CD14-positive monocyte (primary cell): ENCODE results near the gene ENTPD7. TPM values are rescaled to one million over a fixed set of nuclear protein-coding genes. Genes with fewer than 3 reads are reported as not detected.

Experiments used
- DNase-seq, 3 donors: peaks; one replicate each; pipeline ENCODE4 v3.0.0-alpha.2; 2011 to 2022
- H2AFZ ChIP-seq: 2 replicates; pipeline ENCODE4 v1.6.0; 2012; ENCODE audit warnings: mild to moderate bottlenecking, low read depth, low read length, inconsistent platforms; ENCODE audit not compliant: insufficient read depth, poor library complexity, severe bottlenecking
- H3K27ac ChIP-seq, 2 donors: 1 replicate in 1 of 2; 2 replicates in 1 of 2; pipeline ENCODE4 v1.5.1; 2012 to 2013; ENCODE audit warnings: low read length in 2 of 2, control low read depth in 1 of 2, inconsistent platforms in 1 of 2, low read depth in 1 of 2, mild to moderate bottlenecking in 1 of 2
- H3K27me3 ChIP-seq, 2 donors: one replicate each; pipeline versions ENCODE4 v1.6.0 to v1.6.1; 2011 to 2013; ENCODE audit warnings: low read length in 2 of 2; ENCODE audit not compliant: control insufficient read depth in 2 of 2, insufficient read depth in 2 of 2
- H3K36me3 ChIP-seq, 2 donors: replicated peaks in 1 of 2; 1 replicate in 1 of 2; 2 replicates in 1 of 2; pipeline versions ENCODE4 v1.5.1 to v1.6.1; 2012 to 2013; ENCODE audit warnings: low read length in 2 of 2, control low read depth in 1 of 2, inconsistent platforms in 1 of 2, mild to moderate bottlenecking in 1 of 2; ENCODE audit not compliant: insufficient read depth in 2 of 2, control insufficient read depth in 1 of 2
- H3K4me1 ChIP-seq, 2 donors: 1 replicate in 1 of 2; 2 replicates in 1 of 2; pipeline versions ENCODE4 v1.5.1 to v1.6.1; 2012 to 2013; ENCODE audit warnings: low read length in 2 of 2, control low read depth in 1 of 2, inconsistent platforms in 1 of 2, mild to moderate bottlenecking in 1 of 2, moderate library complexity in 1 of 2; ENCODE audit not compliant: insufficient read depth in 2 of 2, control insufficient read depth in 1 of 2
- H3K4me2 ChIP-seq: replicated peaks from 2 replicates; pipeline ENCODE3; 2012; ENCODE audit warnings: low read length, moderate library complexity, mild to moderate bottlenecking; ENCODE audit not compliant: poor library complexity, severe bottlenecking; ENCODE audit errors: extremely low read depth
- H3K4me3 ChIP-seq, 3 experiments: fragments of 200-600 bp in 1 of 3; sonication (generic) in 1 of 3; replicated peaks in 1 of 3; 1 replicate in 2 of 3; 2 replicates in 1 of 3; pipeline ENCODE4 v1.5.1; 2011 to 2013; ENCODE audit warnings: low read length in 3 of 3, mild to moderate bottlenecking in 3 of 3, control low read depth in 2 of 3, low read depth in 2 of 3, inconsistent platforms in 1 of 3, moderate library complexity in 1 of 3
- H3K79me2 ChIP-seq: 2 replicates; pipeline ENCODE4 v1.6.0; 2012; ENCODE audit warnings: mild to moderate bottlenecking, control low read depth, inconsistent platforms, low read length, moderate library complexity; ENCODE audit not compliant: insufficient read depth
- H3K9ac ChIP-seq: 2 replicates; pipeline ENCODE4 v1.6.0; 2017; ENCODE audit warnings: low read length, mild to moderate bottlenecking; ENCODE audit not compliant: insufficient read depth, poor library complexity, severe bottlenecking
- H3K9me3 ChIP-seq, 2 donors: replicated peaks in 1 of 2; 1 replicate in 1 of 2; 2 replicates in 1 of 2; pipeline versions ENCODE4 v1.5.1 to v1.6.1; 2012 to 2013; ENCODE audit warnings: low read length in 2 of 2, control low read depth in 1 of 2; ENCODE audit not compliant: control insufficient read depth in 1 of 2, insufficient read depth in 1 of 2
- H4K20me1 ChIP-seq: 2 replicates; pipeline ENCODE4 v1.6.0; 2012; ENCODE audit warnings: mild to moderate bottlenecking, low read length, control low read depth, moderate library complexity; ENCODE audit not compliant: insufficient read depth
- H3K27ac Mint-ChIP-seq, 7 donors: one replicate each; pipeline ENCODE4 v1.8.0; 2020; ENCODE audit warnings: mild to moderate bottlenecking in 7 of 7, mixed read lengths in 7 of 7, moderate library complexity in 6 of 7, inconsistent platforms in 2 of 7
- H3K27me3 Mint-ChIP-seq, 3 donors: one replicate each; pipeline ENCODE4 v1.8.0; 2021 to 2022; ENCODE audit warnings: low read depth in 3 of 3, mild to moderate bottlenecking in 3 of 3, mixed read lengths in 3 of 3, moderate library complexity in 3 of 3, inconsistent platforms in 1 of 3
- H3K36me3 Mint-ChIP-seq, 2 donors: one replicate each; pipeline ENCODE4 v1.8.0; 2020; ENCODE audit warnings: mixed read lengths in 2 of 2, inconsistent platforms in 1 of 2, mild to moderate bottlenecking in 1 of 2
- H3K4me1 Mint-ChIP-seq: one replicate; pipeline ENCODE4 v1.8.0; 2020; ENCODE audit warnings: mild to moderate bottlenecking, mixed read lengths
- H3K4me3 Mint-ChIP-seq, 2 donors: one replicate each; pipeline ENCODE4 v1.8.0; 2020; ENCODE audit warnings: mild to moderate bottlenecking in 2 of 2, mixed read lengths in 2 of 2, moderate library complexity in 1 of 2
- H3K9me3 Mint-ChIP-seq, 7 donors: one replicate each; pipeline ENCODE4 v1.8.0; 2020 to 2022; ENCODE audit warnings: mixed read lengths in 7 of 7, mild to moderate bottlenecking in 6 of 7, moderate library complexity in 6 of 7, inconsistent platforms in 2 of 7
- WGBS: methylation state at CpG from one replicate; pipeline ENCODE4 v1.1.5; 2013; ENCODE audit warnings: missing lambda C conversion rate; ENCODE audit not compliant: insufficient coverage; 5-methylcytosine and 5-hydroxymethylcytosine counted together
- intact Hi-C, 2 donors: fragments of 100-400 bp; cut with micrococcal nuclease; formaldehyde crosslinking; loops; one replicate each; pipeline versions ENCODE4 v1.15.0 to v1.15.1; 2023
- polyA plus RNA-seq, 3 donors: library from polyadenylated mRNA; depleted of rRNA in 1 of 3; unstranded in 2 of 3; stranded (reverse) in 1 of 3; fragments of 300-500 nt in 2 of 3; fragments of >200 nt in 1 of 3; fragmentation: Illumina TruSeq in 2 of 3; gene quantifications; 1 replicate in 2 of 3; 2 replicates in 1 of 3; pipeline ENCODE4 v1.2.3, GENCODE V29; 2012 to 2021
- TF ChIP-seq, protein P1 (sequence below): fragments of 200-600 bp; IDR thresholded peaks from one replicate; pipeline ENCODE4 v1.8.0; 2022; ENCODE audit warnings: antibody characterized with exemption, mild to moderate bottlenecking

ENTPD7 gene
- polyA plus RNA-seq, 3 donors = 1.2 to 2.9 (median 2.2) TPM

- TF ChIP-seq, protein P1, sequence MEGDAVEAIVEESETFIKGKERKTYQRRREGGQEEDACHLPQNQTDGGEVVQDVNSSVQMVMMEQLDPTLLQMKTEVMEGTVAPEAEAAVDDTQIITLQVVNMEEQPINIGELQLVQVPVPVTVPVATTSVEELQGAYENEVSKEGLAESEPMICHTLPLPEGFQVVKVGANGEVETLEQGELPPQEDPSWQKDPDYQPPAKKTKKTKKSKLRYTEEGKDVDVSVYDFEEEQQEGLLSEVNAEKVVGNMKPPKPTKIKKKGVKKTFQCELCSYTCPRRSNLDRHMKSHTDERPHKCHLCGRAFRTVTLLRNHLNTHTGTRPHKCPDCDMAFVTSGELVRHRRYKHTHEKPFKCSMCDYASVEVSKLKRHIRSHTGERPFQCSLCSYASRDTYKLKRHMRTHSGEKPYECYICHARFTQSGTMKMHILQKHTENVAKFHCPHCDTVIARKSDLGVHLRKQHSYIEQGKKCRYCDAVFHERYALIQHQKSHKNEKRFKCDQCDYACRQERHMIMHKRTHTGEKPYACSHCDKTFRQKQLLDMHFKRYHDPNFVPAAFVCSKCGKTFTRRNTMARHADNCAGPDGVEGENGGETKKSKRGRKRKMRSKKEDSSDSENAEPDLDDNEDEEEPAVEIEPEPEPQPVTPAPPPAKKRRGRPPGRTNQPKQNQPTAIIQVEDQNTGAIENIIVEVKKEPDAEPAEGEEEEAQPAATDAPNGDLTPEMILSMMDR = no peak
- Histone ChIP-seq H3K79me2 (no peaks in the 10 kb centered on the region), H3K4me2 (no peak overlapping the region), H3K9me3 (no peaks in the 10 kb centered on the region), H4K20me1 (no peaks in the 10 kb centered on the region), H2AFZ (no peak overlapping the region), H3K36me3 (peaks cover 18 to 61% of the 10 kb centered on the region in 2 donors), H3K4me3 (no peak overlapping the region), H3K27me3 (no peaks in the 10 kb centered on the region), H3K9ac (no peak overlapping the region), H3K4me1 (peaks cover 12 to 20% of the 10 kb centered on the region in 2 donors), H3K27ac (no peak overlapping the region)
- Mint-ChIP-seq H3K36me3 (peaks cover 40 to 57% of the 10 kb centered on the region in 2 donors), H3K9me3 (peaks cover 0 to 2% (median 0%) of the 10 kb centered on the region in 7 donors), H3K4me1 (peaks cover 21% of the 10 kb centered on the region), H3K4me3 (no peak overlapping the region), H3K27me3 (peaks cover 0 to 2% (median 0%) of the 10 kb centered on the region in 3 donors), H3K27ac (no peak overlapping the region)
- intact Hi-C loops = no loop called here
- DNase-seq = no peak
- no CpG with 5 or more reads among the region's 1 CpG for WGBS
These were observed 30.2 kb downstream of the ENTPD7 start for GRCh38 chr10:99689461-99689860.

- Mint-ChIP-seq H3K4me1 (no peaks in the 10 kb centered on the region), H3K9me3 (no peaks in the 10 kb centered on the region), H3K27ac (peak overlapping the region in 1 of 7 donors; percentile 2), H3K27me3 (peaks cover 0 to 2% (median 0%) of the 10 kb centered on the region in 3 donors), H3K36me3 (peaks cover 65 to 78% of the 10 kb centered on the region in 2 donors), H3K4me3 (no peak overlapping the region)
- no peaks in the 10 kb centered on the region for H3K27me3 ChIP-seq
- no peak overlapping the region for H3K4me3 ChIP-seq
- DNase-seq = no peak
- peaks cover 47 to 92% of the 10 kb centered on the region in 2 donors for H3K36me3 ChIP-seq
- H3K4me1 ChIP-seq = no peaks in the 10 kb centered on the region
- H2AFZ ChIP-seq = no peak overlapping the region
- TF ChIP-seq, protein P1 = no peak
- intact Hi-C loops = no loop called here
- H3K27ac ChIP-seq = no peak overlapping the region
- WGBS = no CpG with 5 or more reads among the region's 3 CpGs
- no peaks in the 10 kb centered on the region for H4K20me1 ChIP-seq
- no peaks in the 10 kb centered on the region for H3K79me2 ChIP-seq
- H3K9me3 ChIP-seq = no peaks in the 10 kb centered on the region
- no peak overlapping the region for H3K4me2 ChIP-seq
- no peak overlapping the region for H3K9ac ChIP-seq
These were observed 34.7 kb downstream of the ENTPD7 start for GRCh38 chr10:99693933-99694583.
